ENCODE measurements around the gene ANG.

ANG gene

GRCh38 chr14:20675669-20676068 is 12.9 kb upstream of the ANG start:
- FAIRE-seq, result no peak

GRCh38 chr14:20676072-20676471 is 12.5 kb upstream of the ANG start:
- no peak for FAIRE-seq
- no peak for DNase-seq (ENCODE audit: low spot score)

More at GRCh38 chr14:20675669-20676068, 12.9 kb upstream of the ANG start:
- DNase-seq (ENCODE audit: low spot score), result no peak

GRCh38 chr14:20679907-20680306 is 8.7 kb upstream of the ANG start:
- DNase-seq (ENCODE audit: low spot score), result peak; percentile 67

GRCh38 chr14:20680363-20680762 is 8.2 kb upstream of the ANG start:
- DNase-seq (ENCODE audit: low spot score) (no peak), FAIRE-seq (no peak)

More at GRCh38 chr14:20679907-20680306, 8.7 kb upstream of the ANG start:
- FAIRE-seq, result no peak

- no peak for FAIRE-seq
These were observed 7.7 kb upstream of the ANG start for GRCh38 chr14:20680843-20681347.

GRCh38 chr14:20681348-20682126 is 7.0 kb upstream of the ANG start:
- DNase-seq (ENCODE audit: low spot score) (peak; percentile 75), FAIRE-seq (no peak)

More at GRCh38 chr14:20680843-20681347, 7.7 kb upstream of the ANG start:
- DNase-seq (ENCODE audit: low spot score), result no peak

GRCh38 chr14:20682127-20682434 is 6.5 kb upstream of the ANG start:
- FAIRE-seq, result no peak
- no peak for DNase-seq (ENCODE audit: low spot score)

- DNase-seq (ENCODE audit: low spot score) (peak; percentile 92), FAIRE-seq (peak; percentile 55)
These were observed 6.0 kb upstream of the ANG start for GRCh38 chr14:20682435-20683124.

- DNase-seq (ENCODE audit: low spot score) (peak; percentile 55), FAIRE-seq (peak; percentile 44)
These were observed 5.3 kb upstream of the ANG start for GRCh38 chr14:20683125-20683890.

- FAIRE-seq (peak; percentile 83), DNase-seq (ENCODE audit: low spot score) (peak; percentile 85)
These were observed 4.5 kb upstream of the ANG start, which contains the start of gene RNASE4 for GRCh38 chr14:20683891-20684661. Gene RNASE4, plus strand, starts transcription at chr14:20684560. Its CDS starts 14,812 bp downstream, at chr14:20699372.

- DNase-seq (ENCODE audit: low spot score) (peak; percentile 51), FAIRE-seq (no peak)
These were observed 3.7 kb upstream of the ANG start for GRCh38 chr14:20684662-20685456.

- FAIRE-seq, result no peak
- no peak for DNase-seq (ENCODE audit: low spot score)
These were observed 2.0 kb upstream of the ANG start for GRCh38 chr14:20686386-20687143.

- DNase-seq (ENCODE audit: low spot score), result no peak
These were observed 1.0 kb upstream of the ANG start for GRCh38 chr14:20687362-20688166.

GRCh38 chr14:20690848-20691640 is 2.5 kb downstream of the ANG start:
- peak; percentile 75 for DNase-seq (ENCODE audit: low spot score)
- FAIRE-seq, result no peak

More at GRCh38 chr14:20687362-20688166, 1.0 kb upstream of the ANG start:
- no peak for FAIRE-seq

- FAIRE-seq, result no peak
- DNase-seq (ENCODE audit: low spot score), result no peak
These were observed 3.7 kb downstream of the ANG start for GRCh38 chr14:20692116-20692751.

- DNase-seq (ENCODE audit: low spot score) (no peak), FAIRE-seq (no peak)
These were observed 8.2 kb downstream of the ANG start for GRCh38 chr14:20696764-20697163.
